Measurements from ENCODE around the gene PLPPR1.

DNA sequence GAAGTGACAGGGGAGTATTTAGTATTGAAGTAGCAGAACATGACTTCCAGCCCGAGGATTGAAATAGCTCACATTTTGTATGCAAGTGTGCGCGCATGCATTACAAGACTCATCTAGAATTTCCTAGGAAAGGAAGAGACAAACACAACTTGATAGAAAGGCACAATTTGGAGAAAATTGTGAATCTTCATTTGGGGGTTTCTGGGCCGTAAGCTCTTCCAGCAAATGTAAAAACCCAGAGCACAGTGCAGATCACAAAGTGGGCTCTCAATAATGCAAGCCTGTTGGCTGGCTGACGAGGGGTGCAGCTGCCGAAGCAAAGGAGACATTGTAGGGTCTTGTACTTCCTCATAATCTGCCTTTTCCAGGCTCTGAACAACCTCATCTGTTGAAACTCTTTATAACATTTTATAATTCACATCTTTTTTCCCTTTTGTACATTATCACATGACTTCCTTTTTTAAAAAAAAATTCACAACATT, 247.3 kb downstream of the PLPPR1 start:
- TF ChIP-seq TAF1 (IDR thresholded peaks at IDR 0.05; ENCODE audit: borderline replicate concordance, low read depth, low read length) (no peak), POLR2A (IDR thresholded peaks at IDR 0.05; ENCODE audit: low read depth, low read length) (no peak), POLR2AphosphoS5 (IDR thresholded peaks at IDR 0.05; ENCODE audit: low read depth, low read length) (no peak)
